Measurements from ENCODE around the gene GALT.
A peak's percentile ranks its signal among the peaks of the same experiment; 100 is the strongest.

GALT gene

DNA sequence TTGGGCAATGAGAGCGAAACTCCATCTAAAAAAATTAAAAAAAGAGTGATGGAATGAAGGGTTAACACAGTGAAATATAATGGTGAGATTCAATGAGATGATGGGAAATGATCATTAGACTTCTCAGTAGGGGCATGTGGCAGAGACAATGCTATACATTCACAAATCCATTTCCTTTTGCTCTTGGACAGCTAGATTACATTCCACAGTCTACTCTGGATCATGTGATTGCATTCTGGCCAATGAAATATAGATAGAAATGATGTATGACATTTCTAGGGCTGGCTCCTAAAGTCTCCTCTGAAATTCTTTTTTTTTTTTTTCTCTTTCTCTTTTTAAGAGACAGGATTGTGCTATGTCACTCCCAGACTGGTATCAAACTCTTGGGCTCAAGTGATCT lies 3.8 kb upstream of the GALT start:
- H3K36me3 ChIP-seq (ENCODE audit: control insufficient read depth, low read length): no peaks in the 10 kb centered on the region
- no peaks in the 10 kb centered on the region for H3K9me3 ChIP-seq (ENCODE audit: control insufficient read depth, insufficient read depth, low read length)
- no peaks in the 10 kb centered on the region for H3F3A ChIP-seq (ENCODE audit: control insufficient read depth, insufficient read depth)
- H3K9me2 ChIP-seq (replicated peaks; ENCODE audit: control insufficient read depth, low read length): no peaks in the 10 kb centered on the region
- no peak overlapping the region for H3K27ac ChIP-seq (ENCODE audit: low read depth, low read length)
- H3K79me2 ChIP-seq (ENCODE audit: control insufficient read depth, low read length): peaks cover 5% of the 10 kb centered on the region
- H3K4me1 ChIP-seq (ENCODE audit: control insufficient read depth, low read length): peaks cover 24% of the 10 kb centered on the region
- H3K27me3 ChIP-seq (ENCODE audit: control insufficient read depth, low read length): no peaks in the 10 kb centered on the region
- H3K4me2 ChIP-seq (ENCODE audit: low read length): no peak overlapping the region
- H4K20me1 ChIP-seq (ENCODE audit: control insufficient read depth, insufficient read depth, low read depth, low read length): no peaks in the 10 kb centered on the region
- no peak overlapping the region for H3K4me3 ChIP-seq (ENCODE audit: low read length)
- TF ChIP-seq, protein P1, sequence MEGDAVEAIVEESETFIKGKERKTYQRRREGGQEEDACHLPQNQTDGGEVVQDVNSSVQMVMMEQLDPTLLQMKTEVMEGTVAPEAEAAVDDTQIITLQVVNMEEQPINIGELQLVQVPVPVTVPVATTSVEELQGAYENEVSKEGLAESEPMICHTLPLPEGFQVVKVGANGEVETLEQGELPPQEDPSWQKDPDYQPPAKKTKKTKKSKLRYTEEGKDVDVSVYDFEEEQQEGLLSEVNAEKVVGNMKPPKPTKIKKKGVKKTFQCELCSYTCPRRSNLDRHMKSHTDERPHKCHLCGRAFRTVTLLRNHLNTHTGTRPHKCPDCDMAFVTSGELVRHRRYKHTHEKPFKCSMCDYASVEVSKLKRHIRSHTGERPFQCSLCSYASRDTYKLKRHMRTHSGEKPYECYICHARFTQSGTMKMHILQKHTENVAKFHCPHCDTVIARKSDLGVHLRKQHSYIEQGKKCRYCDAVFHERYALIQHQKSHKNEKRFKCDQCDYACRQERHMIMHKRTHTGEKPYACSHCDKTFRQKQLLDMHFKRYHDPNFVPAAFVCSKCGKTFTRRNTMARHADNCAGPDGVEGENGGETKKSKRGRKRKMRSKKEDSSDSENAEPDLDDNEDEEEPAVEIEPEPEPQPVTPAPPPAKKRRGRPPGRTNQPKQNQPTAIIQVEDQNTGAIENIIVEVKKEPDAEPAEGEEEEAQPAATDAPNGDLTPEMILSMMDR (IDR thresholded peaks at IDR 0.05; ENCODE audit: low read depth, low read length, poor library complexity, severe bottlenecking): no peak
- no peak for TF ChIP-seq EZH2phosphoT487 (IDR thresholded peaks at IDR 0.05; ENCODE audit: borderline replicate concordance, low read length)

DNA sequence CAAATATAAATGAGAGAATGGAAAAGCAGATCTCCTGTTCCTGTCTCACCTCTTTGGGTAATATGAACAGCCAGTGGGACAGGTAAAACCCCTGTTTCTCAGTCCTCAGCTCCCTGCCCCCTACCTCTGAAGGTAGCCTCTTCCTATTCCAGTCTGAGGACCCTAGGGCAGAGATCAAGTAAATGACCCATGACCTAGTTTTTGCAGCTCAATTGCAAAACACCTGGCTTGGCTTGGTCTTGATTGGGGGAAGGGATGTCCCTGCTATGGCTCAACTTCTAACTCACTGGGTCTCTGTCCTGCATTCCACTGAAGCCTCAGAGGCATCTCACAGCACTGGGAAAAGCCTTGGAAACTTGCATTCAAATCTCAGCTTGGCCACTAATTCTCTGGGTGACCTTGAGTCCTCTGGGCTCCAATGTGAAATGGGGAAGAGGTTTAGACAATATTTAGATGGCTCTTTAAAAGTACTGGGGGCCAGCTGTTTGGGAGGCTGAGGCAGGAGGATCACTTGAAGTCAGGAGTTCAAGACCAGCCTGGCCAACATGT lies 1.6 kb upstream of the GALT start:
- H3K4me1 ChIP-seq (ENCODE audit: control insufficient read depth, low read length): peaks cover 14% of the 10 kb centered on the region
- H3K4me3 ChIP-seq (ENCODE audit: low read length): no peak overlapping the region
- peaks cover 8% of the 10 kb centered on the region; the same call in 1 of the 2 replicates for H3K36me3 ChIP-seq (ENCODE audit: control insufficient read depth, low read length)
- H3K4me2 ChIP-seq (ENCODE audit: low read length): no peak overlapping the region
- no peaks in the 10 kb centered on the region for H3K9me2 ChIP-seq (replicated peaks; ENCODE audit: control insufficient read depth, low read length)
- H3K27me3 ChIP-seq (ENCODE audit: control insufficient read depth, low read length): no peaks in the 10 kb centered on the region
- H3F3A ChIP-seq (ENCODE audit: control insufficient read depth, insufficient read depth): no peaks in the 10 kb centered on the region
- TF ChIP-seq EZH2phosphoT487 (IDR thresholded peaks at IDR 0.05; ENCODE audit: borderline replicate concordance, low read length): no peak
- TF ChIP-seq, protein P1 (IDR thresholded peaks at IDR 0.05; ENCODE audit: low read depth, low read length, poor library complexity, severe bottlenecking): no peak
- peaks cover 5% of the 10 kb centered on the region for H3K79me2 ChIP-seq (ENCODE audit: control insufficient read depth, low read length)
- no peak overlapping the region for H3K27ac ChIP-seq (ENCODE audit: low read depth, low read length)
- no peaks in the 10 kb centered on the region for H4K20me1 ChIP-seq (ENCODE audit: control insufficient read depth, insufficient read depth, low read depth, low read length)
- no peaks in the 10 kb centered on the region for H3K9me3 ChIP-seq (ENCODE audit: control insufficient read depth, insufficient read depth, low read length)

DNA sequence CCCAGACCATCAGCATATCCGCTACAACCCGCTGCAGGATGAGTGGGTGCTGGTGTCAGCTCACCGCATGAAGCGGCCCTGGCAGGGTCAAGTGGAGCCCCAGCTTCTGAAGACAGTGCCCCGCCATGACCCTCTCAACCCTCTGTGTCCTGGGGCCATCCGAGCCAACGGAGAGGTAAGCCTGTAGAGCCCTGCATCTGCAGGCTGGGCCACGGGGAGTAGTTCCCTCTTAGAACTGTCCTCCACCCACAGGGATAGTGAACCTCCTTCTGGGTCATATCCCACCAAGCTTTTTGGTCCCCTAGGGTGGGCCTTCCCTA lies 569 bp downstream of the GALT start:
- H3K79me2 ChIP-seq (ENCODE audit: control insufficient read depth, low read length): peaks cover 5% of the 10 kb centered on the region
- TF ChIP-seq EZH2phosphoT487 (IDR thresholded peaks at IDR 0.05; ENCODE audit: borderline replicate concordance, low read length): no peak
- TF ChIP-seq, protein P1 (IDR thresholded peaks at IDR 0.05; ENCODE audit: low read depth, low read length, poor library complexity, severe bottlenecking): no peak
- no peaks in the 10 kb centered on the region for H4K20me1 ChIP-seq (ENCODE audit: control insufficient read depth, insufficient read depth, low read depth, low read length)
- H3K9me3 ChIP-seq (ENCODE audit: control insufficient read depth, insufficient read depth, low read length): no peaks in the 10 kb centered on the region
- peaks cover 14% of the 10 kb centered on the region for H3K4me1 ChIP-seq (ENCODE audit: control insufficient read depth, low read length)
- no peaks in the 10 kb centered on the region for H3F3A ChIP-seq (ENCODE audit: control insufficient read depth, insufficient read depth)
- H3K27me3 ChIP-seq (ENCODE audit: control insufficient read depth, low read length): no peaks in the 10 kb centered on the region
- no peaks in the 10 kb centered on the region for H3K9me2 ChIP-seq (replicated peaks; ENCODE audit: control insufficient read depth, low read length)
- peak overlapping the region; percentile 23; the same call in 1 of the 2 replicates for H3K27ac ChIP-seq (ENCODE audit: low read depth, low read length)
- peak overlapping the region; percentile 88 for H3K4me2 ChIP-seq (ENCODE audit: low read length)
- H3K36me3 ChIP-seq (ENCODE audit: control insufficient read depth, low read length): peaks cover 8% of the 10 kb centered on the region; the same call in 1 of the 2 replicates
- H3K4me3 ChIP-seq (ENCODE audit: low read length): peak overlapping the region; percentile 87

All from DOHH2 (cell line).